Mesendoderm (in vitro differentiated cells): Measurements from ENCODE around the gene PRKAG2.
"Not testable (repeated sequence)": the region's sequence is repeated elsewhere in the genome, so short reads cannot be mapped to it uniquely, and the experiment has no call there.

ENCODE experiments used
- DNase-seq: peaks from one replicate; pipeline ENCODE4 v3.0.0; 2013
- H2AK5ac ChIP-seq: 2 replicates; pipeline ENCODE4 v1.6.1; 2013; ENCODE audit warnings: low read length, inconsistent platforms
- H2BK120ac ChIP-seq: 2 replicates; pipeline ENCODE4 v1.6.1; 2013; ENCODE audit warnings: low read depth, mild to moderate bottlenecking, low read length, moderate library complexity, mixed read lengths
- H2BK15ac ChIP-seq: replicated peaks from 2 replicates; pipeline ENCODE4 v1.6.1; 2013; ENCODE audit warnings: low read depth, mild to moderate bottlenecking, moderate library complexity
- H2BK5ac ChIP-seq: 2 replicates; pipeline ENCODE4 v1.6.1; 2013; ENCODE audit warnings: low read length, inconsistent platforms
- H3K18ac ChIP-seq: 2 replicates; pipeline ENCODE4 v1.6.1; 2013; ENCODE audit warnings: mild to moderate bottlenecking, low read length, mixed read lengths
- H3K23ac ChIP-seq: one replicate; pipeline ENCODE4 v1.6.1; 2013; ENCODE audit warnings: low read length
- H3K27ac ChIP-seq: 2 replicates; pipeline ENCODE4 v1.5.1; 2013; ENCODE audit warnings: low read depth, mild to moderate bottlenecking, inconsistent platforms, low read length, moderate library complexity
- H3K27me3 ChIP-seq: 2 replicates; pipeline ENCODE4 v1.6.1; 2013; ENCODE audit warnings: low read length, control low read depth, mild to moderate bottlenecking, inconsistent platforms; ENCODE audit not compliant: insufficient read depth, poor library complexity
- H3K36me3 ChIP-seq: 2 replicates; pipeline ENCODE4 v1.6.1; 2013; ENCODE audit warnings: low read length, inconsistent platforms; ENCODE audit not compliant: control insufficient read depth, insufficient read depth
- H3K4ac ChIP-seq: one replicate; pipeline ENCODE4 v1.6.1; 2013; ENCODE audit warnings: low read depth, mild to moderate bottlenecking, low read length, moderate library complexity
- H3K4me1 ChIP-seq: 2 replicates; pipeline ENCODE4 v1.6.1; 2013; ENCODE audit warnings: low read depth, low read length, inconsistent platforms; ENCODE audit not compliant: control insufficient read depth
- H3K4me2 ChIP-seq: 2 replicates; pipeline ENCODE4 v1.6.1; 2013; ENCODE audit warnings: low read length
- H3K4me3 ChIP-seq: 2 replicates; pipeline ENCODE4 v1.5.1; 2013; ENCODE audit warnings: mild to moderate bottlenecking, low read length
- H3K56ac ChIP-seq: one replicate; pipeline ENCODE4 v1.6.1; 2013; ENCODE audit warnings: low read length
- H3K79me1 ChIP-seq: 2 replicates; pipeline ENCODE4 v1.6.1; 2013; ENCODE audit warnings: low read length, inconsistent platforms
- H3K79me2 ChIP-seq: 2 replicates; pipeline ENCODE4 v1.6.1; 2013; ENCODE audit warnings: mild to moderate bottlenecking, low read length; ENCODE audit not compliant: control insufficient read depth, insufficient read depth
- H3K9ac ChIP-seq: 2 replicates; pipeline ENCODE4 v1.6.1; 2013; ENCODE audit warnings: low read length, inconsistent platforms
- H4K5ac ChIP-seq: one replicate; pipeline ENCODE4 v1.6.1; 2013; ENCODE audit warnings: low read length
- H4K8ac ChIP-seq: one replicate; pipeline ENCODE4 v1.6.1; 2013; ENCODE audit warnings: low read depth, mild to moderate bottlenecking, control low read depth, low read length, moderate library complexity
- WGBS: extraction: QIAGEN DNeasy Blood & Tissue Kit; methylation state at CpG from one replicate; pipeline ENCODE4 v1.1.7; 2013; ENCODE audit warnings: low lambda C conversion rate, missing lambda C conversion rate; ENCODE audit not compliant: insufficient coverage; ENCODE audit errors: extremely low coverage; 5-methylcytosine and 5-hydroxymethylcytosine counted together

PRKAG2 gene

DNA sequence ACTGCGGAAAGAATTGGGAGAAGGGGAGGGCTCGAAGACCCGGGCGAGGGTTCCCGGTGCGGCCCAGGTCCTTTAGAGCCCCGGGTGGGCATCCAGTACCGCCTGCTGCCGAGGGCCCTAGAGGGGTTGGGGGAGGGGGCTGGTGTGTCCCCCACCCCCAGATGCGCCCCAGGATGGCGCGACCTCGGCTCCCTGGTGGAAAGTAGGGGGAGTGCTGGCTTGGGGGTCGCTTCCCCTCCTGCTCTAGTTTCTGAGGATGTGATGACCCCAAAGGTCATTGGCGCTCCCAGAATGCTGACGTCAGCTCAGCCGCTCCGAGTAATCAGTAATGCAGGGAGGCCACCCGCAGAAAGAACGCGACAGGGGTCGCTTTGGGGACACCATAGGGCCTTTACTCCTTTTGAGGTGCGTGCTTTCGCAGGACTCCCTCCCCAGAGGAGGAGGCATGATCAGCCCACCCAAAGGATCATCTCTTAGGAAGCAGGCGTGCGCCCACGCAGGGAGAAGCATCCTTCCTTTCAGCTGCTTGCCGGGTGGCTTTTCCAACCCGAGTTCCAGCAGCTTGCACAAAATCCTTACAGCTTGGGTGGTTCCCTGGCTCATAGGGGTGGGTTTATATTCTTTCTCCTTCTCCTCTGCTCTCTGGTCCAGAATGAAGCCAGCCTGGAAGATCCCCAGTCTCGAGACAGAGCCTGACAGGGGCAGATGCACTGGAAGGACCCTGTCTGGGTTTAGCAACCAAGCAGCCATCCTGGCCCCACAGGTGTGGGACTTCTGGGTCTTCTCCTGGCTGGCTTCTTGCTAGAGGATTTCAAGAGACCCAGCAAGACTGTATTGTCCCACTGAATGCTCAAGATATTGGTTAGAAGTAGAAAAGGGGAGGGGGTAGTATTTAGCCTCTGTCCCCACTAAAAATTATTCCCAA, 1.3 kb upstream of the PRKAG2 start:
- H3K79me2 ChIP-seq: no peaks in the 10 kb centered on the region
- no peak overlapping the region for H3K4me3 ChIP-seq
- no peak overlapping the region for H2AK5ac ChIP-seq
- H3K4me1 ChIP-seq: no peaks in the 10 kb centered on the region
- peaks cover 13% of the 10 kb centered on the region for H3K27me3 ChIP-seq
- no peak overlapping the region for H3K56ac ChIP-seq
- H3K9ac ChIP-seq: no peak overlapping the region
- H3K23ac ChIP-seq: no peak overlapping the region
- WGBS: no CpG with 5 or more reads among the region's 30 CpGs
- no peak overlapping the region for H3K27ac ChIP-seq
- no peaks in the 10 kb centered on the region for H3K79me1 ChIP-seq
- no peak overlapping the region for H3K18ac ChIP-seq
- peak overlapping the region; percentile 25 for H3K4me2 ChIP-seq
- no peak overlapping the region for H2BK120ac ChIP-seq
- no peak overlapping the region for H4K8ac ChIP-seq
- H3K4ac ChIP-seq: no peak overlapping the region
- no peak overlapping the region for H2BK15ac ChIP-seq
- H4K5ac ChIP-seq: no peak overlapping the region
- H2BK5ac ChIP-seq: no peak overlapping the region
- H3K36me3 ChIP-seq: no peaks in the 10 kb centered on the region
- DNase-seq: no peak

DNA sequence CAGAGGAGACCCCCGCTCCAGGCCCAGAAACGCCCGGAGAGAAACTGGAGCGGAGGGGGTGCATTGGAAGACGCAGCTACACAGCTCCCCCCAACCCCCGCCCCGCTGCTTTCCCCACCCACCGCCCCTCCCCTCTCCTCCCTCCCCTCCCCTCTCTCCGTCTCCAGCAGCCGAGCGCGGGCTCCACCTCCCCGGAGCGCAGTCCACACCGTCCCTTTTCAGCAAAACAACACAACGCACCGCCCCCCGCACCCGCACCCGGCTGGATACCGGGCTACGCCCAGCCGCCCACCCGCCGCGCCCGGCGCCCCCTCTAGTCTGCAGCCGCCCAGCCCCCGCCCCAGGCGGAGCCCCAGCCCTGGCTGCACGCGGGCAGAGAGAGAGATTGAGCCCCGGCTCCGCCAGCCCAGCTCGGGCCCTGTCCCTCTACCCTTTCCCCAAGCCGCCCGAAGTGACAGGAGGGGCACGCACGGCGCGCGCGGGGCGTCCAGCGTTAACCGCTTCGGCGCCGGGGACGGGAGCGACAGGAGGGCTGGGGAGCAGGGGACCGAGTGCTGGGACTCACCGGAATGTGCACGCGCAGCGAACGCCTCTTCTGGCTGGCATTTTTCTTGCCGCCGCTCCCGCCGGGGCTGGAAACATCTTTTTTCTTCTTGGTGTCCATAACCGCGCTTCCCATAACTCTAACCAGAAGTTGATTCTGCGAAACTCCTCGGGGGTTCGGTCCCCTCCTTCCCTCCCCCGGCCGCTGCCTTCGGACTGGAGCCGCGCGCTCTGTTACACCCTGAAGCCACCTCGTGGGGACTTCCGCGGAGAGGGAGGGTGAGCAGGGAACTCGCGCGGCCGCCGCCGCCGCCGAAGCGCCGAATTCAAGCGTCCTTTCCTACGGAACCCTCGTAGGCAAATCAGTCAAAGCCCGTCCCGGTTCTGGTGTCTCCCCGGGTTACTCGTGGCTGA, 695 bp downstream of the PRKAG2 start:
- H3K23ac ChIP-seq: no peak overlapping the region
- no peak overlapping the region for H2BK120ac ChIP-seq
- peak overlapping the region; percentile 79 for H3K56ac ChIP-seq
- H4K8ac ChIP-seq: no peak overlapping the region
- H3K79me2 ChIP-seq: no peaks in the 10 kb centered on the region
- H2BK5ac ChIP-seq: no peak overlapping the region
- H3K4me2 ChIP-seq: peak overlapping the region; percentile 90
- no peak overlapping the region for H3K27ac ChIP-seq
- no peak overlapping the region for H4K5ac ChIP-seq
- H3K36me3 ChIP-seq: no peaks in the 10 kb centered on the region
- WGBS: no CpG with 5 or more reads among the region's 93 CpGs
- H3K18ac ChIP-seq: no peak overlapping the region
- H3K79me1 ChIP-seq: no peaks in the 10 kb centered on the region
- H3K9ac ChIP-seq: peak overlapping the region; percentile 63
- no peaks in the 10 kb centered on the region for H3K4me1 ChIP-seq
- peak overlapping the region; percentile 65 for H3K4me3 ChIP-seq
- peaks cover 13% of the 10 kb centered on the region for H3K27me3 ChIP-seq
- H2AK5ac ChIP-seq: no peak overlapping the region
- peak; percentile 67 for DNase-seq
- no peak overlapping the region for H2BK15ac ChIP-seq
- no peak overlapping the region for H3K4ac ChIP-seq

DNA sequence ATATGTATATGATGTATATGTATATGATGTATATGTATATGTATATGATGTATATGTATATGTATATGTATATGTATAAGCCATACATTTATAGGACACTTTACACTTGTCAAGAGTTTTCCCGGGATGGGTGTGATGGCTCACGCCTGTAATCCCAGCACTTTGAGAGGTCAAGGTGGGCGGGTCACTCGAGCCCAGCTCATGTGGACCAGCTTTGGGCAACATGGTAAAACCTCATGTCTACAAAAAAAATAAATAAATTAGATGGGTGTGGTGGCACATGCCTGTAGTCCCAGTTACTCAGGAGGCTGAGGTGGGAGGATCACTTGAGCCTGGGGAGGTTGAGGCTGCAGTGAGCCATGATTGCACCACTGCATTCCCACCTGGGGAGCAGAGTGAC, 2.4 kb downstream of the PRKAG2 start:
- H3K27ac ChIP-seq, H3K9ac ChIP-seq, H3K56ac ChIP-seq, H2BK120ac ChIP-seq, H3K4me2 ChIP-seq, H4K5ac ChIP-seq, H2BK15ac ChIP-seq, H3K79me2 ChIP-seq, H2BK5ac ChIP-seq, H3K18ac ChIP-seq, H3K36me3 ChIP-seq, DNase-seq, H3K4me1 ChIP-seq, H3K23ac ChIP-seq, H3K4me3 ChIP-seq, H3K79me1 ChIP-seq, H2AK5ac ChIP-seq, H3K4ac ChIP-seq, H4K8ac ChIP-seq: not testable (repeated sequence)
- no CpG with 5 or more reads among the region's 4 CpGs for WGBS
- peaks cover 13% of the 10 kb centered on the region for H3K27me3 ChIP-seq

DNA sequence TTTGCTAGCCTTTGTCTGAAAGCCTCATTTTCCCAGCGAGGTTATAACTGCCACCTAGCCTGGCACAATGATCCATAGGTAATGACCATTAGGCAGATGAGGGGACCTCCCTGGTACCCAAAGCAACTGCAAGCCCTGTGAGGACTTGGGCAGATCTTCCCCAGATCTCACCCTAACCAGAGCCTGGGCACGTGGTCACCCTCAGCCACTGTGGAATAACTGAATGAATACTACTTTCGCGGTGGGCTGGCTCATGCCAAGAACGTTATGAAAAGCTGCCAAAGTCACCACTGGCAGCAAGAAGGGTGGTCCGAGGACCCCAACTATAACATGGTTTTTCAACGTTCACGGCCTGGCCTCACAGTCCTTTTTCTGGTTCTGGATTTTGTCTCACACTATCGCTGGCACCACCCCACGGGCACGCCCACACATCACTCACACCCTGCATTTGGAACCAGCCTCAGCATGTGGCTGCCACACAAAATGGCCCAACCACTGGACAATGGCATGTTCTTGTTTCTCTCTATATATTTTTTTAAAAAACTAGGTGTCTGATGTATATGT, 3.4 kb downstream of the PRKAG2 start:
- no peak for DNase-seq
- Histone ChIP-seq H3K36me3 (no peaks in the 10 kb centered on the region), H3K79me2 (no peaks in the 10 kb centered on the region), H3K23ac (no peak overlapping the region), H3K56ac (no peak overlapping the region), H3K4ac (no peak overlapping the region), H2BK15ac (no peak overlapping the region), H2BK120ac (no peak overlapping the region), H2BK5ac (no peak overlapping the region), H3K27ac (no peak overlapping the region), H3K4me3 (no peak overlapping the region), H3K27me3 (peaks cover 8% of the 10 kb centered on the region), H3K9ac (no peak overlapping the region), H2AK5ac (no peak overlapping the region), H3K4me2 (no peak overlapping the region), H4K8ac (no peak overlapping the region), H3K79me1 (no peaks in the 10 kb centered on the region), H3K18ac (no peak overlapping the region), H3K4me1 (no peaks in the 10 kb centered on the region), H4K5ac (no peak overlapping the region)
- no CpG with 5 or more reads among the region's 11 CpGs for WGBS

DNA sequence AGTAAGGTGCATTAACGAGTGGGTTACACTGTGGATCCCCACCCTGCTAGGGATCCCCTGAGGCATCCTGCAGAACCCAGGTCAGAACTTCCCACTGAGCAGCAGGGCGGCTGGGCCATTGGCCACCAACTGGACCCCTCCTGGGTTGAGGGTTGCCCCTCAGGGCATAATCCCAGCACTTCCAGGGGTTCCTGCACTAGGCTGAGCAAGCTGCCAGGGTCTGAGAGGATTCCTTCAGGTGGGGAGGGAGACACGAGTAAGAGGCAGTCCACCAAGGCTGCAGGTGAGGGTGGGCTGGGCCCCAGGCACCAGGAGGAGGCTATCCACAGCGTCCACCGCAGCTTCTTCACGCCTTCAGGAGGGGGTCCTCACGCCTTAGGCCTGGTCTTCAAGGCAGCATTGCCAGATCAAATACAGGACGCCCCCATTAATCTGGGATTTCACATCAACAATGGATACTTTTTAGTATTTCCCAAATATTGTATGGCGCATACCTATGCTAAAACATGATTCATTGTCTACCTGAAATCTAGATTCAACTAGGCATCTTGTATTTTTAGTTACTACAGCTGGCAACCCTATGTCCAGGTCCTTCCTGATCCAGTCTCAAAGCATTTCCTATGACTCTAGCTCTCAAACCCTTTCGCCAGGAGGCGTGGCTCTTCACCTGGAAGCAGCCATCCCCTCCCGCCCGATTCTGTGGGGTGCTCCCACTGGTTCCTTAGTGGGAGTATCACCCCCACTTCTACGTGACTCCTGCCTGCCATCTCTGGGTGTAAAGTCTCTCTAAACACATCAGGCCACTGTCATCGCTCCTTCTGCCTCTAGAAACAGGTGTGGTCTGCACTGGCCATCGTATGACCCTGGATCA, 4.1 kb downstream of the PRKAG2 start:
- H3K79me1 ChIP-seq: no peaks in the 10 kb centered on the region
- no peak overlapping the region for H3K56ac ChIP-seq
- no peak overlapping the region for H3K18ac ChIP-seq
- H3K4me2 ChIP-seq: no peak overlapping the region
- no peak overlapping the region for H4K8ac ChIP-seq
- H3K23ac ChIP-seq: no peak overlapping the region
- H3K4ac ChIP-seq: no peak overlapping the region
- H2BK15ac ChIP-seq: no peak overlapping the region
- no CpG with 5 or more reads among the region's 16 CpGs for whole genome bisulfite sequencing
- no peaks in the 10 kb centered on the region for H3K36me3 ChIP-seq
- peaks cover under 1% of the 10 kb centered on the region for H3K27me3 ChIP-seq
- H2BK5ac ChIP-seq: no peak overlapping the region
- H3K4me1 ChIP-seq: no peaks in the 10 kb centered on the region
- no peaks in the 10 kb centered on the region for H3K79me2 ChIP-seq
- no peak overlapping the region for H2AK5ac ChIP-seq
- no peak overlapping the region for H3K9ac ChIP-seq
- no peak overlapping the region for H3K27ac ChIP-seq
- DNase-seq: no peak
- H2BK120ac ChIP-seq: no peak overlapping the region
- no peak overlapping the region for H3K4me3 ChIP-seq
- no peak overlapping the region for H4K5ac ChIP-seq
